A549 (cell line): ENCODE results near the gene TNFSF11.

Experiments
- ESRRA ChIP-seq: fragments of 150-350 bp; IDR thresholded peaks from 2 replicates; pipeline ENCODE4 v1.6.1; 2014; ENCODE audit warnings: mild to moderate bottlenecking, low read length, borderline replicate concordance
- MAFK ChIP-seq: fragments of 450-650 bp; IDR thresholded peaks from 2 replicates; pipeline ENCODE4 v1.6.1; 2014; ENCODE audit not compliant: partially characterized antibody
- MYC ChIP-seq: IDR thresholded peaks from 2 replicates; pipeline ENCODE4 v1.6.1; 2012; ENCODE audit warnings: mild to moderate bottlenecking, inconsistent platforms, low read length, improper control_type of control experiment, borderline replicate concordance
- TF ChIP-seq, protein P1 (sequence below): fragments of >200 bp; sonication (Bioruptor Twin); formaldehyde crosslinking; IDR thresholded peaks from 3 replicates; pipeline ENCODE4 v1.5.1; 2016

DNA sequence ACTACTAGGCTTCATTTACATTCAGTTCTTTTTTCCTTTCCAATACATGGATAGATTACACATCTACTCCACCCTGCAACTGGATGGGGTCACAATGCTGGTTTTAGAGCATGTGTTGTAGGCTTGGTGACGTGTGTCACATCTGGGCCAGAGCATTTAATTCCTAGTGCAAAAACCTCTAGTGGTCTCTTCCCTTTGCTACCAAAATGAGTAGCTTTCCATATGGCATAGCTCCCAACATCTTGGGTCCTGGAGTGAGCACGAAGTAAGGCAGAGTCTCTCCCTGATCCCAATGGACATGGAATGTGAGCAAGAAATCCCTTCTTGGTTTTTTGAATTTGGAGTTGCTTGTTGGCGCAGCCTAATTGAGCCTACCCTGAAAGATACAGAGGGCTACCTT, 51.7 kb downstream of the TNFSF11 start:
- TF ChIP-seq, protein P1, sequence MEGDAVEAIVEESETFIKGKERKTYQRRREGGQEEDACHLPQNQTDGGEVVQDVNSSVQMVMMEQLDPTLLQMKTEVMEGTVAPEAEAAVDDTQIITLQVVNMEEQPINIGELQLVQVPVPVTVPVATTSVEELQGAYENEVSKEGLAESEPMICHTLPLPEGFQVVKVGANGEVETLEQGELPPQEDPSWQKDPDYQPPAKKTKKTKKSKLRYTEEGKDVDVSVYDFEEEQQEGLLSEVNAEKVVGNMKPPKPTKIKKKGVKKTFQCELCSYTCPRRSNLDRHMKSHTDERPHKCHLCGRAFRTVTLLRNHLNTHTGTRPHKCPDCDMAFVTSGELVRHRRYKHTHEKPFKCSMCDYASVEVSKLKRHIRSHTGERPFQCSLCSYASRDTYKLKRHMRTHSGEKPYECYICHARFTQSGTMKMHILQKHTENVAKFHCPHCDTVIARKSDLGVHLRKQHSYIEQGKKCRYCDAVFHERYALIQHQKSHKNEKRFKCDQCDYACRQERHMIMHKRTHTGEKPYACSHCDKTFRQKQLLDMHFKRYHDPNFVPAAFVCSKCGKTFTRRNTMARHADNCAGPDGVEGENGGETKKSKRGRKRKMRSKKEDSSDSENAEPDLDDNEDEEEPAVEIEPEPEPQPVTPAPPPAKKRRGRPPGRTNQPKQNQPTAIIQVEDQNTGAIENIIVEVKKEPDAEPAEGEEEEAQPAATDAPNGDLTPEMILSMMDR: no peak
- TF ChIP-seq ESRRA (no peak), MAFK (no peak), MYC (no peak)
